Measurements from ENCODE around the gene MYO15A. TPM values are rescaled to one million over a fixed set of nuclear protein-coding genes. Genes with fewer than 3 reads are reported as not detected.

MYO15A gene
- total RNA-seq, 2 donors from 2014 or later, result 1.0 to 1.2 TPM

- no peaks in the 10 kb centered on the region for H3K9me3 Mint-ChIP-seq
- DNase-seq (ENCODE audit: low spot score in 2 of 2) (peak; percentile 98 to 99), ATAC-seq (peak; percentile 85 to 87)
- H3K36me3 Mint-ChIP-seq, result peaks cover 17 to 42% of the 10 kb centered on the region in 2 donors
- H3K27ac Mint-ChIP-seq, result peak within 1 kb of the TSS; percentile 98 to 99
Observed at GRCh38 chr17:18183334-18184142, 75.0 kb downstream of the MYO15A start, which contains the start of gene ALKBH5. TSS of gene ALKBH5 (plus strand) at chr17:18183828. CDS start at chr17:18184244, 416 bp downstream.

DNA sequence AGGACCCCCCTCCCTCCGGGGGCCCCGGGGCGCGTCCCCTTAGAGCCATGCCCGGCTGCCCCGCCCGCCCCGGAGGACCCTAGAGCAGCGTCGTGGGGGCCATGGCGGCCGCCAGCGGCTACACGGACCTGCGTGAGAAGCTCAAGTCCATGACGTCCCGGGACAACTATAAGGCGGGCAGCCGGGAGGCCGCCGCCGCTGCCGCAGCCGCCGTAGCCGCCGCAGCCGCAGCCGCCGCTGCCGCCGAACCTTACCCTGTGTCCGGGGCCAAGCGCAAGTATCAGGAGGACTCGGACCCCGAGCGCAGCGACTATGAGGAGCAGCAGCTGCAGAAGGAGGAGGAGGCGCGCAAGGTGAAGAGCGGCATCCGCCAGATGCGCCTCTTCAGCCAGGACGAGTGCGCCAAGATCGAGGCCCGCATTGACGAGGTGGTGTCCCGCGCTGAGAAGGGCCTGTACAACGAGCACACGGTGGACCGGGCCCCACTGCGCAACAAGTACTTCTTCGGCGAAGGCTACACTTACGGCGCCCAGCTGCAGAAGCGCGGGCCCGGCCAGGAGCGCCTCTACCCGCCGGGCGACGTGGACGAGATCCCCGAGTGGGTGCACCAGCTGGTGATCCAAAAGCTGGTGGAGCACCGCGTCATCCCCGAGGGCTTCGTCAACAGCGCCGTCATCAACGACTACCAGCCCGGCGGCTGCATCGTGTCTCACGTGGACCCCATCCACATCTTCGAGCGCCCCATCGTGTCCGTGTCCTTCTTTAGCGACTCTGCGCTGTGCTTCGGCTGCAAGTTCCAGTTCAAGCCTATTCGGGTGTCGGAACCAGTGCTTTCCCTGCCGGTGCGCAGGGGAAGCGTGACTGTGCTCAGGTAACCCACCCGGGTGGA lies 75.8 kb downstream of the MYO15A start:
- Mint-ChIP-seq H3K27ac (peak overlapping the region; percentile 92 to 99), H3K9me3 (no peaks in the 10 kb centered on the region), H3K36me3 (peaks cover 17 to 45% of the 10 kb centered on the region in 2 donors)
- ATAC-seq (peak in 1 of 2 donors; percentile 13), DNase-seq (ENCODE audit: low spot score in 2 of 2) (peak; percentile 60 to 74)

GRCh38 chr17:18185391-18185790 lies 76.8 kb downstream of the MYO15A start:
- H3K36me3 Mint-ChIP-seq, result peaks cover 17 to 52% of the 10 kb centered on the region in 2 donors
- peak overlapping the region; percentile 92 to 99 for H3K27ac Mint-ChIP-seq
- ATAC-seq (no peak), DNase-seq (ENCODE audit: low spot score in 2 of 2) (no peak)
- no peaks in the 10 kb centered on the region for H3K9me3 Mint-ChIP-seq

GRCh38 chr17:18185832-18186626 lies 77.5 kb downstream of the MYO15A start:
- no peaks in the 10 kb centered on the region for H3K9me3 Mint-ChIP-seq
- ATAC-seq (no peak), DNase-seq (ENCODE audit: low spot score in 2 of 2) (no peak)
- peak overlapping the region; percentile 92 to 99 for H3K27ac Mint-ChIP-seq
- H3K36me3 Mint-ChIP-seq, result peaks cover 17 to 52% of the 10 kb centered on the region in 2 donors

- no peak for DNase-seq (ENCODE audit: low spot score in 2 of 2)
- ATAC-seq, result no peak
- H3K27ac Mint-ChIP-seq, result peak overlapping the region in 1 of 2 donors; percentile 99
- H3K36me3 Mint-ChIP-seq, result peaks cover 17 to 52% of the 10 kb centered on the region in 2 donors
- H3K9me3 Mint-ChIP-seq, result no peaks in the 10 kb centered on the region
Observed at GRCh38 chr17:18186627-18186982, 78.0 kb downstream of the MYO15A start.

GRCh38 chr17:18187226-18187625 lies 78.7 kb downstream of the MYO15A start:
- DNase-seq (ENCODE audit: low spot score in 2 of 2), result no peak
- no peak for ATAC-seq
- Mint-ChIP-seq H3K36me3 (peaks cover 17 to 52% of the 10 kb centered on the region in 2 donors), H3K27ac (peak overlapping the region in 1 of 2 donors; percentile 99), H3K9me3 (no peaks in the 10 kb centered on the region)

DNA sequence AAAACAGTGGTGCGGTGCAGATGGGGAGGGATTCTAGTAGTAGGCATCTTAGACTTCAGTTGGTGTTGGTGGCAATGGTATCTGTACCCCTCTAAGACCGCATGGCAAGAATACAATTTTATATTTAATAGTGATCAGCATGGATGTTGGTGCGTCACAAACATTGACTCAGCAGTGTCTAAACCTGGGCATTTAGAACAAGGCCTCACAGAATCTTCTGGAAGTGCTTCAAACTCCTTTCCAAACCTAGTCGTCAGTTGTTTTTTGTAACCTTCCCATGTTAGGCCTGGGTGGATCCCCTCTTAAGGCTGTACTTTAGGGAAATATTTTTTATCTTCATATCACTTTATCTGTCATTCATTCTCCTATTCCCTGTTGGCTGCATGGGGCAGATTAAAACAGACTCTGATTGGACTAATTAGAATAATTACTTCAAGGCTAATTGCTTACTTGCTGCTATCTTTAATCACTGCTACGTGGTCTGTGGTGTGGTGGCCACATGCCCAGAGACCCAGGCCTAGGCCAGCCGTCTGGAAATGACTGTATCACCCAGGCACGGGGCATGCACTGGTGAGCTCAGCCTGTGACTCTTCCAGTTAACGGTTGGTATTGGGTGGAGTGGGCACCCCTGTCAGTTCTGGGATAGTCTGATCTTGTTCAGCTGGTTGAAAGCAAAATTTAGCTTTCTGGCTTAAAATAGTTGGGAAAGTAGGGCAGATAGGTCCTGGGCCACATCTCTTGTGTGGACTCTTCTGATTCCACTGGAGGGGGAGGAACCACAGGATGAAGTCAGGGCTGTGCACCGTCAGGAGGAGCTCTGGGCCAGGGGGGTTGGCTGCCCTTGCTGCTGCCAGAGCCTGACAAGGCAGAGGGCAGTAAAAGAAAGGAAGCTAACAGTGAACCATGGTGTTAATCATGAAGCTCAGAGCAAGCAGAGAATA lies 79.5 kb downstream of the MYO15A start:
- H3K27ac Mint-ChIP-seq, result peak overlapping the region; percentile 88 to 99
- peaks cover 17 to 52% of the 10 kb centered on the region in 2 donors for H3K36me3 Mint-ChIP-seq
- no peaks in the 10 kb centered on the region for H3K9me3 Mint-ChIP-seq
- ATAC-seq (peak in 1 of 2 donors; percentile 23), DNase-seq (ENCODE audit: low spot score in 2 of 2) (peak in 1 of 2 donors; percentile 69)

- H3K9me3 Mint-ChIP-seq, result no peaks in the 10 kb centered on the region
- H3K27ac Mint-ChIP-seq, result peak overlapping the region; percentile 38 to 63
- DNase-seq (ENCODE audit: low spot score in 2 of 2) (no peak), ATAC-seq (no peak)
- peaks cover 9 to 43% of the 10 kb centered on the region in 2 donors for H3K36me3 Mint-ChIP-seq
Observed at GRCh38 chr17:18190628-18191235, 82.2 kb downstream of the MYO15A start.

DNA sequence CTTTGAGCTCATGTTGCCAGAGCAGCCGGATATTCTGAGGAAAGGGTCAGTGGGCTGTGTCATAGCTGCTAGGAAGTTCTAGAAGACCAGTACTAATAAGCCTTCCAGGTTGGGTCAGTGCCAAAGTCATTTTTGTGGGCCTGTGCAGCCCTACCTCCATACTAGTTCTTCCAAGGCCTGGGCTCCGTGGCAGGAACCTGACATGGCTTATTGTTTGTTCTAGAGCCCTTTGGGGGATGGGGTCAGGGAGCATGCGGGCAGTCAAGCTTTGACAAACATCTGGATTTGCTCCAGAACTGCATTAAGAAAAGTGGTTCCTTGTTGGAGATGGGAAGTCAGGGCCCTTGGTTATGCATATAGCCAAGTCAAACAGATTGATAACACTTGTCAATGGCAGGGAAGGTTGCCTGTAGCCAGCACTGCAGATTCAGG lies 82.7 kb downstream of the MYO15A start:
- peaks cover 7 to 38% of the 10 kb centered on the region in 2 donors for H3K36me3 Mint-ChIP-seq

GRCh38 chr17:18191967-18192366 lies 83.4 kb downstream of the MYO15A start:
- no peak overlapping the region for H3K27ac Mint-ChIP-seq
- no peaks in the 10 kb centered on the region for H3K9me3 Mint-ChIP-seq
- DNase-seq (ENCODE audit: low spot score in 2 of 2) (no peak), ATAC-seq (peak in 1 of 2 donors; percentile 36)
- H3K36me3 Mint-ChIP-seq, result peaks cover 2 to 31% of the 10 kb centered on the region in 2 donors

More for the DNA sequence above, 82.7 kb downstream of the MYO15A start:
- ATAC-seq (no peak), DNase-seq (ENCODE audit: low spot score in 2 of 2) (no peak)
- Mint-ChIP-seq H3K9me3 (no peaks in the 10 kb centered on the region), H3K27ac (peak overlapping the region; percentile 29 to 63)

DNA sequence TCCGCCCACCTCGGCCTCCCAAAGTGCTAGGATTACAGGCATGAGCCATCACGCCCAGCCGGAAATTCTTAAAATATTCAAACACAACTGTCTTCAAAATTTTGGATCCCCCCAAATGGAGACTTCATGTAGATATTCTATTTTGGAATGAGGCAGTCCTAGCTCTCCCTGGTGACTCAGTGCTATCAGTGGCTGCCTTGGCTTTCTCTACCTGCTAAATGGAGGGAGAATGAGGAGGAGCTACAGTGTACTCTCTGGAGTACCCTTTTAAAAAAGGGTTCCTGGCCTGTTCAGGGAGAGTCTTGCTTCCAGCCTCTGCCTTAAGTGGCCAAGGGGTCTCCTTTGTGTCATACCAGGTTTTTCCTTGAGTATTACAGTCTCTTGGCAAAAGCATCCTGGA lies 85.8 kb downstream of the MYO15A start:
- no peaks in the 10 kb centered on the region for H3K9me3 Mint-ChIP-seq
- peak overlapping the region in 1 of 2 donors; percentile 45 for H3K27ac Mint-ChIP-seq
- DNase-seq (ENCODE audit: low spot score in 2 of 2) (no peak), ATAC-seq (no peak)
- H3K36me3 Mint-ChIP-seq, result peaks cover 0 to 12% of the 10 kb centered on the region in 2 donors

- DNase-seq (ENCODE audit: low spot score in 2 of 2) (no peak), ATAC-seq (no peak)
- Mint-ChIP-seq H3K27ac (peak overlapping the region in 1 of 2 donors; percentile 45), H3K36me3 (peaks cover 0 to 8% of the 10 kb centered on the region in 2 donors), H3K9me3 (no peaks in the 10 kb centered on the region)
Observed at GRCh38 chr17:18194804-18195203, 86.2 kb downstream of the MYO15A start.

GRCh38 chr17:18195246-18195645 lies 86.7 kb downstream of the MYO15A start:
- H3K36me3 Mint-ChIP-seq, result peaks cover 0 to 5% of the 10 kb centered on the region in 2 donors
- H3K9me3 Mint-ChIP-seq, result no peaks in the 10 kb centered on the region
- peak overlapping the region; percentile 45 to 52 for H3K27ac Mint-ChIP-seq
- no peak for ATAC-seq
- DNase-seq (ENCODE audit: low spot score in 2 of 2), result no peak

- Mint-ChIP-seq H3K9me3 (no peaks in the 10 kb centered on the region), H3K36me3 (peaks cover 0 to 5% of the 10 kb centered on the region in 2 donors), H3K27ac (peak overlapping the region; percentile 63 to 81)
- no peak for DNase-seq (ENCODE audit: low spot score in 2 of 2)
- ATAC-seq, result no peak
Observed at GRCh38 chr17:18197535-18198194, 89.1 kb downstream of the MYO15A start.

Data from activated naive CD4-positive, alpha-beta T cell treated with anti-CD3 and anti-CD28 coated beads, Interleukin-2, amount 50 U/mL, for 72 hours (primary cell).